ENCODE data around the gene LMNA.
A peak's percentile ranks its signal among the peaks of the same experiment; 100 is the strongest.

Gene LMNA

DNA sequence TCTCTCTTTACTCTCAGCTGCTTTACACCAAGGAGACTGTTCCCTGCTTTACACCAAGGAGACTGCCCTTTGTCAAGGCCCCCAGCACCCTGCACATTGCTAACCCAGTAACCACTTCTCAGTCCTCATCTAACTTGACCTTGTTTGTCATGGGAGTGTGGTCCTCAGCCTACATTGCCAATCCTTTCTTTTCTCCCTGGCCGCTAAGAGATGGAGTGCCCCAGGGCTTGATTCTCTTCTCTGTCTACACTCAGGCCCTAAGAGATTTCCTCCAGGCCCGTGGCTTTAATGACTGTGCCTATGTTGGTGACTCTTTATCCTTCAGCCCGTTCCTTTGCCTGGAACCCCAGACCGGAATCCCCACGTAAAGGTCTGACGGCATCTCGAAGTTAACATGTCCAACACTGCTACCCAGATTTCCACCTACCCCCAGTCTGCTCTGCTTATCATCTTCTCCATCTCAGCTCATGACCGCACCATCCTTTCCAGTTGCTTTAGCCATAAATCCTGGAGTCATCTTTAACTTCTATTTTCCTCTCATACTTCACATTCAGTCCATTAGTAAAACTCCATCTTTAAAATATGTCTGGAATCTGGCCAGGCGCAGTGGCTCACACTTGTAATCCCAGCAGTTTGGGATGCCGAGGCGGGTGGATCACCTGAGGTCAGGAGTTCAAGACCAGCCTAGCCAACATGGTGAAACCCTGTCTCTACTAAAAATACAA lies 29.4 kb downstream of the LMNA start:
- DNase-seq: no peak

DNA sequence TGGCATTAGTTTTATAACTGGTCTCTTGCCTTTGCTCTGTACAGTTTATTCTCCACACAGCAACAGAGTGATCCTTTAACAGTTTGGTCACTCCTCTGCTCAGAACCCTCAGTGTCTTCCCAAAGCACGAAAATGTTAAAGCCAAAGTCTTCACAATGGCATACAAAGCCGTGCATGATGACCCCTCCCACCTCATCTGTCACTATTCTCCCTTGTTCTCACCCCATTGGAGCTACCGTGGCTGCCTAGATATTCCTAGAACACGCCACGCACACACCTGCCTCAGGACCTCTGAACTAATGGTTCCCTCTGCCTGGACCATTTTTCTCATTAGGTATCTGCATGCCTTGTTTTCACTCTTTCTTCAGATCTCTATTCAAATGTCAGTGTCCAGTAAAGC lies 30.2 kb downstream of the LMNA start:
- DNase-seq: no peak

DNA sequence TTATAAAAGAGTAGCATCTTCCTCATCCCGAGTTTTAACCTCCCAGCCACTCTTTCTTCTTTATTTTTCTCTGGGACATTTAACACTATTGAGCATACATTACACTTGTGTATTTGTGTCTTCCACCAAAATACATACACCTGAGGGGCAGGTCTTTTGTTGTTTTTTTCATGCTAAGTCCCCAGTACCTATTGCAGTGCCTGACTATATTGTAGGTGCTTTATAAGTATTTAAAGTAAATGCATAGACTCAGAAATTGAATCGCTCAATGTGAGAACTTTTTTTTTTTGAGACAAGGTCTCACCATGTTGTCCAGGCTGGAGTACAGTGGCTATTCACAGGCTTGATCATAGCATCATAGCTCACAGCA lies 31.1 kb downstream of the LMNA start:
- DNase-seq: no peak

DNA sequence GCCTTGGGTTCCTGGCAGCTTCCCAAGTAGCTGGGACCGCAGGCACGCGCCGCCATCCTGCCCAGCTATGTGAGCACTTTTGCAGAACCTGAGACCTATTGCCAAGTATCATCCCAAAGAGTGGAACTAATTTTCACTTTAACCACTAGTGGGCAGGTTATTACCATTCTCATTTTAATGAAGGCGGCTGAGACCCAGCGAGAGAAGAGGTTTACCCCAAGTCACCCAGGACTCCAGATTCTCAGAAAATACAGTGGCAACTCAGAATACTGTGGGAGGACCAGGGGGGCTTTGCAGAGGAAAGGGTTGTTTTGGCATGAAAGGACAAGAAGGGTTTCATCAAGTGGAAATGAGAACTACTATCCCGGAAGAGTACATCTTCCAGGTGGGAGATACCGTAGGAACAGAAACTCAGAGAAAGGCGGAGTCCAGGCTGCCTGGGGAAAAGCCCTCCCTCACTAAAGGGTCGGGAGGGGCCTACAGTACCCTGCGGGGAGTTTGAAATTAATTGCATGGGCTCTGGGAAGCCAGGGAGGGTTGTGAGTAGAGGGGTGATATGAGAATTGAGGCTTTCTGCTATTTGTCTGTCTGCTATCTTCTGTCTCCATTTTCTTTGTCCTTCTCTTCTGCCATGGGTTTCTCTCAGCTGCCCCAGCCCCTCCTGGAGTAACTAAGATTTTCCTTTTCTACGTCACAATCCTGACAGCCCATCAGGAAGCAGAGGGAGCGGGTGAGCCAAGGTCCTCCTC lies 31.7 kb downstream of the LMNA start:
- DNase-seq: peak; percentile 89

DNA sequence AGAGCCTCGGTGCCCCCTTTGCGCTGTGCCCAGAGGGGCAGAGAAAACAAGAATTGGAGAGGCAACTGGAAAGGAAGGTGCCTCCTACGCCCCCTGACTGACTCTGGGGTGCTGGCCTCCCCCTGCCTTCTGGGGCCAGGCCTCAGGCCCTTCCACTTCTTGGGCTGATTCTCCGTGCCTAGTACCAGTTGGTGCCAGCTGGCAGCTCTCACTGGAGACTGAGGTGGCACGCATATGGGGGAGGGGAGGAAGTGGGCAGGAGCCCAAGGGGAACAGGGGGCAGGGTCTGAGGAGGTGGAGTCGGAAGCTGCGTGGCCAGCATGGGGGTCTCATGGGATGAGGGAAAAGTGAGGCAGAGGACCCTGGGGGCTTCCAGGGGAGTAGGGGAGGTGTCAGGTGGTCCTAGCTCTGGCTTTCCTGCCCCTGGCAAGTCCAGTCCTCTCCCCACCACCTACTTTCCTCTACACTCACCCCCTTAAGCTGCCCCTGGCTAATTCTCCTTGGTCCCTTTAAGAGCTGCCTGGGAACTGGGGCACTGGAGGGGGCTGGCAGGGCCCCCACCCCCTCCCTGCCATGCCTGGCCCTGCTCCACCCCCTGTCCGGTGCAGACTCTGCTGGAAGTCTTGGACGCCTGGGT lies 32.4 kb downstream of the LMNA start:
- peak; percentile 58 for DNase-seq

DNA sequence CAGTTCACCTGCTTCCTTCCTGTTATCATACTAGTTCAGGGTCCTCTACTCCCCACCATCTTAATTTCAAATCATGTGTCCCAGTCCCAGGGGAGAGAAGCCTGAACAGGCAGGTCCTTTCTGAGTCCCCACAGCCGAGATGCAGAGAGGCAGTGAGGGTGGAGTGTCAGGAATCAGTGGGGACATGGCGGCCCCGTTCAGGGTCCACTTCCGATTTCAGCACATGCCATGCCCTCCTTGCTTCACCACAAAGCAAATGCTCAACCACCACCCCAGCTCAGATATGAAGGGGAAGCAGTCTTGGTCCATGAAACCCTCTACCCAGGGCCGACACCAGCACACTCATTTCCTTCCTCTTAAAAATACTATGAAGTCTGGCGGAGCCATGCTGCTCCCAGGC lies 33.7 kb downstream of the LMNA start:
- DNase-seq: no peak

DNA sequence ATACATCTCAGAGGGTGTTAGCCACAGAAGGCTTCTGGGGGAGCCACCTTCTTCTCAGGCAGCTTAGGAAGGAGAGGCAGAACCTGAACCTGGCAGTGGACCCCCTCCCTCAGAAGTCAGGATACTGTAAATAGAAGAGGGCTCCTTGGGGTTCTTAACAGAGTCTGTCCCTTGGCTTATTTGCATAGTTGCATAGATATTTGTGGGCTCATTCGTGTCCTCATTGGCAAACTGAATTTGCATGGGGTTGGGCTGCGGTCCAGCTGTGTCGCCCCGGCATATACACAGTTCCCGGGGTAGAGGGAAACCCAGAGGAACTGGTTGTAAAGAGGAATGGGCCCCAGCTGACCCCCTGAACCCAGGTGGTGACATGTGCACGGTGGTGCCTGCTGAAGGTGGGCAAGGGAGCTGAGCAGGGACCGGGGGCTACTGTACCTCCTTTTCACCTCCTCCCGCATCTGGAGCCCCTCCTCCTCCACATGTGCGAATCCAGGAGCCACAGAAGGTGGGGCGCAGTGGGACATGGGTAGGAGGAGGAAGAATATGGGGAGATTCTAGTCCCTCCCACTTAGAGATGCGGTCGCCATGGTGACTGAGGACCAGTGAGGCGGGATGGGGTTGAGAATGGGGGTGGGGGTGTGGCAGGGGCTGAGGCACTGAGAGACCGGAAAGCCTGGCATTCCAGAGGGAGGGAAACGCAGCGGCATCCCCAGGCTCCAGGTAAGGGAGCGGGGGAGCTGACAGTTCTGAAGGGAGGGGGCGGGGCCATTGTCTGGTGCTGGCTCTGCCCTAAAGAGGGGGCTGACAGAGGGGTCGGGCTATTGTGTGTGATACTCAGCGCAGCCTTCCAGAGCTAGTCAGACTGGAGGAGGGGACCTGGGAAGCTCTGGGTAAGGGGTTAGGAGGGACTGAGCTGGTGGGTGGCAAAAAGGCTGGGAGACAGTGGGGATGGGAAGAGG lies 35.1 kb downstream of the LMNA start:
- DNase-seq: peak; percentile 46

DNA sequence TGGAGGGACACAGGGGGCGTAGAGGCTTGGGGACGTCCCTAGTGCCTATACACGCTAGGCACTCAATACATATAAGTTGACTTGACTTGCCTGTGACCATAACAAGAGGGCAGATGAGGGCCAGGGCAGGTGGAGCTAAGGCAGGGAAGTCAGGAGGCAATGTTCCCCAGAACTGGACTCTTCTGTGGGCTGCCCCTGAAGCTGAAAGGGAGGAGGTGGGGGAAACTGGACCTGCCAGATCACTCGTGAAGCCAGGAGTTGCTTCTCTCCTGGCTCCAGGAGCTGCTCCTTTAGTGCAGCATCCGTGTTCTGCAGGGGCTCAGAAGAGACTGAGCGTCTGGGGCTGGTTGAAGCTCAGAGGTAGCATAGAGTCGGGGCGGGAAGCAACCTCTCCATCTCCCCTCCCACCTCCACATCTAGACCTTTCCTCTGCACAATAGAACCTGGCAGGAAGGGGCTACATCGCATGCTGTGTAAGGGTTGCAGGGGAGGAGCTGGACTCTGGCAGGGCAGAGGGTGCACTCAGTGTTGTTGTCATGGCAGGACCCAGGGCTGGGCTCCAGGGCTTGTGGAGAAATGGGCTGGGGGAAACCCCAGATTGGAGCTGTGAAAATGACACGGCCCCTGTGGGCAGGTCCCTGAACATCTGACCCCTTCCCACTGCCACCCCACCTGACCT lies 36.0 kb downstream of the LMNA start:
- no peak for DNase-seq

DNA sequence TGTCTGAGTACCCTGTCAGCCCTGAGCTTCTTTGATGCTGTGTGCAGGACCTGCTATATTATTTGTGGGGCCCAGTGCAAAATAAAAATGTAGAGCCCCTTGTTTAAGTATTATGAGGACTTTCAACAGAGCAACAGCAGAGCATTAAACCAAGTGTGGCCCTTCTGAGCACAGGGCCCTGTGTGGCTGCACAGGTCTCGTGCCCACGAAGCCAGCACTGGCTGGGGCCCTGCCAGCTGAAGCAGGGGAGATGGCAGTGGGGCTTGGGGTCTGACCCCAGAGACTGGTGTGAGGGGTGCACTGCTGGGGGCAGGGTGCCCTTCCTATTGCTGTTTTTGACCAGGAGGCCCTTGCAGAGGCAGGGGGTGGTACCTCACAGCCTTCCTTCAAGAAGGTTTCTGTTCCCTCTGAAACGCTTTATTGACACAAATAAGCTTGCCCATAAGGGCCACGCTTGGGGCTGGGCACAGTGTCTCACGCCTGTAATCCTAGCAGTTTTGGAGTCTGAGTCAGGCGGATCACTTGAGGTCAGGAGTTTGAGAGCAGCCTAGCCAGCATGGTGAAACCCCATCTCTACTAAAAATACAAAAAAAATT lies 36.7 kb downstream of the LMNA start:
- no peak for DNase-seq

DNA sequence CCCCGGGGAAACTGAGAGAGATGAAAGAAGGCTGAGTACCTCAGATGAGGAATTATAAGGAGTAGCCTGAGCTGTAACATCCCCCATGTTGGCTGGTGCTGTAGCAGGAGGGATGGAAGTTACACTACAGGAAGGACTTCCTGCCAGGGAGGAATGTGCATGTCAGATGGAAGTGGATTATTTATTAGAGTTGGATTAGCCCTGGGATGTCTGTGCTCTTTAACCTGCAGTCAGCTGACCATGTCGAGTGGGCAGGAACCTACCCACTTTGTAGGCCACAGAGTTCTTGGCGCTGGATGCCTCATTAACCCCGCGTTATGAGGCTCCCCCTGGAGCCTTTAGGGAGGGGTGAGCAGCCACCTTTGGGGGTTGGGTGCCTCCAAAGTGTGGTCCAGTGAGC lies 38.1 kb downstream of the LMNA start:
- no peak for DNase-seq

DNA sequence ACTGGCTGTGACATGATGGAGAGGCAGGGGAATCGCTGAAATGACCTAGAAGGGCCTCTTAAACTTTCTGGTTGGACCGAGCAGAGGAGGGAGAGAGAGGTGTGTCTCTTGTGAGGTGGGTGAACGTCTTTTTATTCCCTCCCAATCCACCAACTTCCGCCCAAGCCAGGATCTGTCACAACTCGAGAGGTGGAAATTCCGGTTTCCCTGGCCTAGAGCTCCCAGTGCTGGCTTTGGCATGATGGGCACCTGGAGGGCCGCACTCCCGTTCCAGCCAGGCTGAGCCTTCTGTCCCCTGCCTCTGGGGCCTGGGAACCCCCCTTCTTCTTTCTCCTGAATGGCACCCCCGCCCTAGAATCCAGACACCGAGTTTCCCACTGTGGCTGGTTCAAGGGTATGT lies 38.9 kb downstream of the LMNA start, which contains the start of gene SEMA4A:
SEMA4A (plus strand) TSS at position 224 of the 400 bp plus-strand sequence. CDS start 994 bp downstream, outside the sequence.
- DNase-seq: no peak

DNA sequence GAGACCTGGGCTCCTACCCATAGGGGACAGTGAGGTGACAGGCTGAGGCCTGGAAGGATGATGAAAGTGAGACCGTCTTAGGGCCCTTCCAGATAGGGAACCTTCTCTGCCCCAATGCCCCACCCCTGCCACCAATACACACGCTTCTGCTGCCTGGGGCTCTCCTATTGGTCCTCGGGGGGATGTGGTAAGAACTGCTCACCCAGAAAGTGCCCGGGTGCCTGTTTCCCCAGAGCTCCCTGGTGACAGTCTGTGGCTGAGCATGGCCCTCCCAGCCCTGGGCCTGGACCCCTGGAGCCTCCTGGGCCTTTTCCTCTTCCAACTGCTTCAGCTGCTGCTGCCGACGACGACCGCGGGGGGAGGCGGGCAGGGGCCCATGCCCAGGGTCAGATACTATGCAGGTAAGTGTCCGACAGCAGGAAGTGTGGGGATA lies 39.8 kb downstream of the LMNA start:
- DNase-seq: no peak

DNA sequence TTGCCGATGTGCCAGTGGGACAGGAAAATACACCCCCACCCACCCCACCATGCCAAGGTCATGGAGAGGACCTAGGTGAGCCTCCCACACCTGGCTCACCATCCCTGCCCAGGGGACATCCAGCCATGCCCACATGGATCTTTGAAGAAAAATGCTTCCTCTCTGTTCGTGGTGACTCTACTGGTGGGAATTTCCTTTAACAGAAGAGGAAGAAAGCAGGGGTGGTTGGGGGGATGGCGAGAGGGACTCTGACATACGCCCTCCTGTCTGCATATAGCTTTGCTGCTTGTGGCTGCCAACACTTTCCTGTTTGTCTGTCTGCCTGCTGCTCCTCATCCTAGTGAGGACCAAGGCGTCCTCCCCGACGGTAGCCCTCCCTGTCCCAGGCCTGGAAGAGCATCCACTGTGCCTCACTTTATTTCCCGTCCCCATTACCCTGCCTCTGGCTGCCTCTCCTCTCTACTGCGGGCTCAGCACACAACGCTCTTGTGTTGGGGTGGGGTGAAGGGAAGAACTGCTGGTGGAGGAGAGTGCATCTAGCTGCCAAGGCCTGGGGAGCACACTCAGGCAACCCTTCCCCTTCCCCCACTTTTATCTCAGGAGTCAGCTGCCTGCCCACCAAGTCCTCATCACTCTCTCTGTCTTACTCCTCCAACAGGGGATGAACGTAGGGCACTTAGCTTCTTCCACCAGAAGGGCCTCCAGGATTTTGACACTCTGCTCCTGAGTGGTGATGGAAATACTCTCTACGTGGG lies 41.4 kb downstream of the LMNA start:
- DNase-seq: no peak

DNA sequence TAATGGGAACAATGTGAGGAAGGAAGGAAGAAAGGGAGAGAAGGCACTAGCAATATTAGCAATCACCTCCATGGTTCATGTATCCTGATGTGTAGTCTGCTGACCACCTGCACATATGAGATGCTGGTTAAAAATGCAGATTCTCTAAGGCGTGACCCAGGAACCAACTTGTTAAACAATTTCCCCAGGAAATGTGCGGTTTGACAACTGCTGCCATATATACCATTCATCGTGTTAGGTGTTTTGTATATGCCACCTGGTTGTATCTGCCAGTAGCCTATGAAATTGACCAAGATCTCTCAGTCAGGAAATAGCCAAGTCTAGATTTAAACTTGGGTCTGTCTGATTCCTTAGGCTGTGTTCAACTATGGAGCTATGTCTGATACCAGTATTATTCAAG lies 43.0 kb downstream of the LMNA start:
- no peak for DNase-seq

DNA sequence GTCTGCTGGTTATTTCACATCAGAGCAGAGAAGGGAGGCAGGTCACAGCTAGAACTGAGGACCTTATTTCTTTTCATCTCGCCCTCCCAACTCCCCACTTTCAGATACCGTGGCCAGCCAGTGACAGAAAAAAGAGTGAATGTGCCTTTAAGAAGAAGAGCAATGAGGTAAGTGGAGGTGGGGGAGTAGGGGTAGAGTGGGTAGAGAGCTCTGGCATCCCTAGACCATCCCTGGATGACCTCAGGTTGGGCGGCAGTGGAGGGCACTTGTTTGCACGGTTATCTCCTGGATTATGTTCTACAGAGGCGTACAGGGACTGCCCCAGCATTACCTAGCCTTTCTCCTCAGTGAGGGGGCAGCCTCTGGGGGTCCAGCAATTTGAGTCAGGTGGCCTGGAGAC lies 43.5 kb downstream of the LMNA start:
- DNase-seq: no peak

DNA sequence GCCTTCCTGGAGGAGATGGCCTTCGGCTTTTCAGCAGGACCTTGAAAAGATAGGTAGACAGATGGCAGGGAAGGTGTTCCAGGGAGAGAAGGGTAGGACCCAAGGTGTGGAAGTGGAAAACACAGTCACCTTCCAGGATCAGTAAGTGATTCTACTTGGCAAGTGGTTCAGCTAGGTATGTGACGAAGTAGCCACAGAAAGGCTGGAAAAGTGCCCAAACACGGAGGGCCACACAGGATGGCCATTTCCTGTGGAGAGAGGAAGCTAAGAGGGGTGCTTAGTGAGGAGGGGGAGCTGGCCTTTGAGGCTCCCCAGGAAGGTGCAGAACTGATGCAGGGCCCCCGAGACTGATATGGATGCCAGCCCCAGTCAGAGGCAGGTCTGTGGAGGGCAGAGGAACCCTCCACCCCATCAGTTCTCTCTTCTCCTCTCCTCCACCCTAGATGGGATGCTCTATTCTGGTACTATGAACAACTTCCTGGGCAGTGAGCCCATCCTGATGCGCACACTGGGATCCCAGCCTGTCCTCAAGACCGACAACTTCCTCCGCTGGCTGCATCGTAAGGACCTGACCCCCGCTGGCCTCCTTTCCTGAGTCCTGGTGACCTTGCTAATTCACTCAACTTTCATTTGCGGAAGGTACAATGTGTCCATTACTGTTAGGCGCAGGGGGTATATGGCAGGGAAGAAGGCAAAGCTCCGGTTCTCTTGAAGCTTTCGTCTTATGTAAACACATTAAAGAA lies 45.7 kb downstream of the LMNA start:
- DNase-seq: no peak

DNA sequence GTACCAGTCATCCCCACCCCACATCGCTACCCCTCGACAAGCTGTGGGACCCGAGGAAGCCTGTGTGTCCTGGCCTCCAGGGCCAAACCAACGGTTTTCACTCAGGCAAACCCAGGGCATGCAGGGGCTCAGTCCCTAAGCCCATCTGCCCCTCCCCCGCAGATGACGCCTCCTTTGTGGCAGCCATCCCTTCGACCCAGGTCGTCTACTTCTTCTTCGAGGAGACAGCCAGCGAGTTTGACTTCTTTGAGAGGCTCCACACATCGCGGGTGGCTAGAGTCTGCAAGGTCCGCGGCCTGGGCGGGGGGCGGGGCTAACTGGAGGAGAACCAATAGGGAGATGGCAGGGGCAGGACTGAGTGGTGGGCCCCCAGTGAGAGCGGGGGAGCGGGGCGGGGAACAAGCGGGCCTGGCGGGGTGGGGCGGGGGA lies 46.2 kb downstream of the LMNA start:
- DNase-seq: peak; percentile 88

DNA sequence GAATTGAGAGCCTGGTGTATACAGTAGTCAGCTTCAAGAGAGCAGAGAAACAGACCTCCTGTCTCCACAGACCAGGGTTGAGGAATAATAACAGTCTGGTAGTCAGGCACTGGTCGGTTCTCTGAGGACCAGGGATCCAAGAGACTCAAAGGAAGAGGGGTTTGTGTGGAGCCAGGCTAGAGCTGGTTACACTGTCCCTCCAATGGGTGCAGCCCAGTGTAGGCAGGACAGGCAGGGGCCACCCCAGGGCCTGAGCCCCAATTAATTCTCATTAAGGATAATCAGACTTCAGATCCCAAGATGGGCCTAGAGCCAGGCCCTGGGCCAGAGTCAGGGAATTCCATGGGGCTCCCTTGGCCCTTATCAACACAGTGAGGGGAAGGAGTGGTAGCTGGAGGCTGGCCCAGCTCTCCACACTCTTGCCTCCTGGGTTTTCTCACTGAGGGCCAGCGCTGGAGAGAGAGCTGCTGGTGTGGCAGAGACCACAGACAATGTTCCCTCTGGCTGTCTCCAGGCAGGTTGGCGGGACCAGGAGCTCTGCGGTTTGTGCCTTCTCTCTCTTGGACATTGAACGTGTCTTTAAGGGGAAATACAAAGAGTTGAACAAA lies 48.0 kb downstream of the LMNA start:
- DNase-seq: no peak

DNA sequence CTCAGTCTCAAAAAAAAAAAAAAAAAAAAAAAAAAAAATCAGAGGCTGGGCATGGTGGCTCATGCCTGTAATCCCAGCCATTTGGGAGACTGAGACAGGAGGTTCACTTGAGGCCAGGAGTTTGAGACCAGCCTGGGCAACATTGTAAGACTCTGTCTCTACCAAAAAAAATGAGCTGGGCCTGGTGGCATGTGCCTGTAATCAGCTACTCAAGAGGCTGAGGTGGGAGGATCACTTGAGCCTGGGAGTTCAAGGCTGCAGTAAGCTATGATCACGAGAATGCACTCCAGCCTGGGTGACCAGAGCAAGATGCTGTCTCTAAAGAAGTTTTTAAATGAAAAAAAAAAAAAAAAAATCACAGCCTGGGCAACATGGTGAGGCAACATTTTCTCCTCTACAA lies 49.2 kb downstream of the LMNA start:
- DNase-seq: no peak
